Stimulated activated memory B cell treated with anti-CD40 and anti-IgM and Interleukin-4, amounts not matched to agents 10 μg/mL and 1 μg/mL and 100 μg/mL, for 72 hours (primary cell): Measurements from ENCODE around the gene SAMD3.
A peak's percentile ranks its signal among the peaks of the same experiment; 100 is the strongest.

ENCODE experiments used
- ATAC-seq: fragments of 150-1000 bp; cut with Tn5 transposase; 2 replicates; pipeline ENCODE4 v1.10.0; 2021
- H3K27ac Mint-ChIP-seq: one replicate; pipeline ENCODE4 v1.8.0; 2022; ENCODE audit warnings: mild to moderate bottlenecking, mixed read lengths
- H3K27me3 Mint-ChIP-seq: one replicate; pipeline ENCODE4 v1.8.0; 2022; ENCODE audit warnings: mixed read lengths
- H3K36me3 Mint-ChIP-seq: one replicate; pipeline ENCODE4 v1.8.0; 2022; ENCODE audit warnings: mixed read lengths
- H3K4me1 Mint-ChIP-seq: one replicate; pipeline ENCODE4 v1.8.0; 2022; ENCODE audit warnings: mixed read lengths
- H3K4me3 Mint-ChIP-seq: one replicate; pipeline ENCODE4 v1.8.0; 2022; ENCODE audit warnings: mild to moderate bottlenecking, moderate library complexity, mixed read lengths
- H3K9me3 Mint-ChIP-seq: one replicate; pipeline ENCODE4 v1.8.0; 2022; ENCODE audit warnings: mixed read lengths

SAMD3 gene

GRCh38 chr6:130107710-130108109, 115.0 kb downstream of the SAMD3 start:
- Mint-ChIP-seq H3K9me3 (peaks cover 11% of the 10 kb centered on the region), H3K36me3 (peaks cover 45% of the 10 kb centered on the region), H3K4me3 (no peak overlapping the region), H3K27me3 (no peaks in the 10 kb centered on the region), H3K27ac (peak overlapping the region; percentile 57), H3K4me1 (peaks cover 38% of the 10 kb centered on the region)
- no peak for ATAC-seq

- Mint-ChIP-seq H3K27ac (peak overlapping the region; percentile 85), H3K9me3 (peaks cover 11% of the 10 kb centered on the region), H3K4me3 (no peak overlapping the region), H3K36me3 (peaks cover 49% of the 10 kb centered on the region), H3K27me3 (no peaks in the 10 kb centered on the region), H3K4me1 (peaks cover 32% of the 10 kb centered on the region)
- ATAC-seq, result peak; percentile 87
Measured at GRCh38 chr6:130105996-130106704, 116.6 kb downstream of the SAMD3 start.

- ATAC-seq, result no peak
- Mint-ChIP-seq H3K27me3 (no peaks in the 10 kb centered on the region), H3K9me3 (no peaks in the 10 kb centered on the region), H3K27ac (no peak overlapping the region), H3K4me3 (no peak overlapping the region), H3K36me3 (peaks cover 63% of the 10 kb centered on the region), H3K4me1 (peaks cover 10% of the 10 kb centered on the region)
Measured at GRCh38 chr6:130099119-130099518, 123.6 kb downstream of the SAMD3 start.

GRCh38 chr6:130098317-130098716, 124.4 kb downstream of the SAMD3 start:
- Mint-ChIP-seq H3K27ac (no peak overlapping the region), H3K4me1 (peaks cover 10% of the 10 kb centered on the region), H3K4me3 (no peak overlapping the region), H3K36me3 (peaks cover 71% of the 10 kb centered on the region), H3K9me3 (no peaks in the 10 kb centered on the region), H3K27me3 (no peaks in the 10 kb centered on the region)
- no peak for ATAC-seq
